Activated CD4-positive, alpha-beta T cell treated with anti-CD3 and anti-CD28 coated beads, Interleukin-2, Interleukin-6, amounts not matched to agents 100 ng/mL and 50 ng/mL, durations not matched to agents 16 hours and 8 hours (primary cell): ENCODE results near the gene CACNG4.

Source experiments
- DNase-seq: peaks from one replicate; pipeline ENCODE4 v3.0.0-alpha.2; 2020

Gene CACNG4

GRCh38 chr17:66963909-66964771, at the start of gene CACNG4:
CACNG4 (plus strand) TSS chr17:66964707; CDS start chr17:66964912, 205 bp downstream.
- no peak for DNase-seq

DNA sequence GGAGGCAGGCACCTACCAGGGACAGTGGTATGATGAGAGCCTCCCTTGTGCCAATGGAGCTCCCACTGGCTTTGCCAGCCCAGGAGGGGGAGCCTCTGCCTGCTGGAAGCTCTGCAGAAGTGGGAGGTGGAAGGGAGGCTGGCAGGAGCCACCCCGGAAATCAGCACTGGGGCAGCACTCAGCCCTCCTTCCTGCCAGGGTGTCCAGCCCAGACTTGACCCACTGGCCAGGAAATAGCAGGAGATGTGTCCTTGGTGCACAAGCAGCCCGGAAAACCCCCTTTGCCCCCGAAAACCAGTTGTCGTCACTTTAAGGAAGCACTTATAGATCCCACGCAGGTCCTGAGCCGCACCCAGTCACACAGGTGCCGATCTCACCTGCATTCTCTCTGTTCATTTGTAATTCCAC, 49.3 kb upstream of the CACNG4 start:
- no peak for DNase-seq

DNA sequence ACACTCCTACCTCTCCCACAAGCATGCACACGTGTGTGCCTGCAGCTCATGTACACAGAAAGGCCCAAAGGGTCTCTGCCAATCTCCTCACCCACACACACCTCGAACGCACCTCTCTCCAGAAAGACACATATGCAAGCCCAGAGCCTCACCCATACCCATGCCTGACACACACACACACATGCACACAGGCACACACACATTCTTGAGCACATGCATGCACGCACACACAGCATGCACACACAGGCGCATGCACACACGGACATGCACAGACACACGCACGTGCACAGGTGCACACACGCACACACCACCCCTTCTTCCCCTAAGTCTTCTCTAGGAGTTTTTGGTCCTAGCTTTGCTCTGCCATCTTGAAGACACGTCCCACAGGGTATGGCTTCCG, 48.7 kb upstream of the CACNG4 start:
- DNase-seq, result no peak

DNA sequence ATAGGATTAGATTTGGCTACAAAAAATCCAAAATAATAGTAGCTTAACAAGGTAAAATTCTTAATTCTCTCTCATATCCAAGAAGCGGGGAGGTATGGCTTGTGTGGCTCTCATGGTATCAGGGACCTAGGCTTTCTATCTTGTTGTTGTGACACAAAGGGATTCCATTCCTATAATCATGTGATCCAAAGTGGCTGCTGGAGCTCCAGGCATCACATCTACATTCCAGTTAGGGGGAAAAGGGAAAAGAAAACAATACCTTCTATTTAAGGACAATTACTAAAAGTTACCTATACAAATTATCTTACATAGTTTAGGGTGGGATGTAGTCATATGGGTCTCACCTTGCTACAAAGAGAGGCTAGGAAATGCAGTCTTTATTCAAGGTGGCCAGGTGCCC, 47.6 kb upstream of the CACNG4 start:
- DNase-seq, result no peak

DNA sequence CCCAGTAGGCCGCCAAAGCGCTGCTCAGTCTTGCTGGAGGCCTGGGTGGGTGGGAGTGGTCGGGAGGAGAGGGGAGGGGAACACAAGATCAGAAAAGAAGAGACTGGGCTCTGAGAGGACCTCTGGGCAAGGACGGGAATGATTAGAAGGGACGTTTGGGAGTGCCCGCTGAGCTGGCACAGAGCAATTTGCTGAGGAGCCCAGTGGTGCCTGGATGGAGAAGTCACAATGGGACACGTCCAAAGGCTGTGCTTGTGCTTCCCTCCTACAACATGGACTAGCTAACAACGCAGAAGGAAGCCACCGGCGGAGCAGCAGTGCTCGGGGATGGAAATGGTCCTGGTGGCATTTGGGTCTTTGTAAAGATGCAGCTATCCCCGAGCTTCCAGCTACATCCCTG, 45.6 kb upstream of the CACNG4 start:
- no peak for DNase-seq

DNA sequence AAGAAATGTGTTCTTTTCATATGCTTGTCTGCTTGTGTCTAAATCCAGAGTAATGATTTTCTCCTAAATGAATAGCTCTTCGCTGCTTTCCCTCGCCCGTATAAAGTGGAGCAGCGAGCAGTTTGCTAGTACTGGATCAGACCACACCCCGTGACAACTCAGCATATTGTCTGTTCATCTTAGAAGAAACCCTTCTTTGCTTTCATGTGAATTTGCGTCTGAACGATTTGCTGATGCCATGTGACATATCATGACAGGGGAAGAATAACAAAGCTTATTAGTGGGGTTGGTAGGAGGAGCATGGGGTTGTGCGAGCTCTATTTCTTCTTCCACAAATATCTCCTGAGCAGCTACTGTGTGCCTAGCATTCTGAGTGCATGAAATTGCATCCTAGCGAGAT, 44.1 kb upstream of the CACNG4 start:
- no peak for DNase-seq

GRCh38 chr17:66920950-66921349, 43.6 kb upstream of the CACNG4 start:
- no peak for DNase-seq

GRCh38 chr17:66923886-66924285, 40.6 kb upstream of the CACNG4 start:
- no peak for DNase-seq

GRCh38 chr17:66925811-66926500, 38.6 kb upstream of the CACNG4 start:
- no peak for DNase-seq

GRCh38 chr17:66928949-66929348, 35.6 kb upstream of the CACNG4 start:
- no peak for DNase-seq

- DNase-seq, result no peak
Observed at GRCh38 chr17:66929591-66929990, 34.9 kb upstream of the CACNG4 start.

GRCh38 chr17:66930933-66931332, 33.6 kb upstream of the CACNG4 start:
- peak; percentile 5 for DNase-seq

DNA sequence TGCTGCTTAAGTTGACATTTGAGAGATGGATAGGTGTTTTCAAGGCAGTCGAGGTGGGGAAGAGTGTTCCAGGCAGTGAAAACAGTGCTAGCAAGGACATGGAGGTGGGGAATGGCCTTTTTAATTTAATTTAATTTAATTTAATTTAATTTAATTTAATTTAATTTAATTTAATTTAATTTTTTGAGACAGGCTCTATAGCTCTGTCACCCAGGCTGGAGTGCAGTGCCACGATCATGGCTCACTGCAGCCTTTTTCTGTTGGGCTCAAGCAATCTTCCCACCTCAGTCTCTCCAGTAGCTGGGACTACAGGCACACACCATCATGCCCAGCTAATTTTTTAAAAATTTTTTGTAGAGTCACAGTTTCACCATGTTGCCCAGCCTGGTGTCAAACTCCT, 32.2 kb upstream of the CACNG4 start:
- DNase-seq, result no peak

GRCh38 chr17:66934040-66934439, 30.5 kb upstream of the CACNG4 start:
- no peak for DNase-seq

- no peak for DNase-seq
Observed at GRCh38 chr17:66935717-66936116, 28.8 kb upstream of the CACNG4 start.

GRCh38 chr17:66938656-66939055, 25.9 kb upstream of the CACNG4 start:
- no peak for DNase-seq

DNA sequence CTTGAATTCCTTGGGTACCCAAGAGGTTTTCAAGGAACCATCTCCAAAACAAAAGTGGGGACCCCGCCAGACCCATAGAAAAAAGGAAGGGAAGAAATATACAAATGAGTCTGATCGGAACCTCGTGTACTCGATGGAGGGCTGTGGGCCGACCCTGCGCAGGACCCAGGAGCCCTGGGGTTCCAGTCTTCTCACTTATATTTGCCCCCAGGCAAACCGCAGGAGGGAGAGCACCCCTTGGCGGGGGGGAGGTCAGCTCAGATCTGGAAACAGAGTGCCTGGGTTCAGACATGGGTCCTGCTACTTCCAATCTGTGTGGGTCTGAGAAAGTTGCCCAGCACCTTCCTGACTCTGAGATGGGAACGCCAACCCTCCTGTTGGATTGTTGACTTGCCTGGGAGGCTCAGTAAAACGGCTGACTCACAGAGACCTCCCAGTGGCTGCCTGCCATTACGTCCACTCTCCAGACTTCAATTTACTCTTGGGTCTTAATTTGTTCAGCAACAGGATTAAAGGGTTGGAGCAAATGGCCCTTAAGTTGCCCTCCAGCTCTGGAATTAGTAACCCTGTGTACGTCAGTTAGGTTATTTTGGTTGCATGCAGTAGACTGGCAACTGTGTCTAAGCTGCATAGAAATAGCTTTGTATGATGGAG, 24.9 kb upstream of the CACNG4 start:
- DNase-seq, result no peak

- DNase-seq, result no peak
Observed at GRCh38 chr17:66941249-66941648, 23.3 kb upstream of the CACNG4 start.

- DNase-seq, result no peak
Observed at GRCh38 chr17:66941773-66942450, 22.6 kb upstream of the CACNG4 start.

DNA sequence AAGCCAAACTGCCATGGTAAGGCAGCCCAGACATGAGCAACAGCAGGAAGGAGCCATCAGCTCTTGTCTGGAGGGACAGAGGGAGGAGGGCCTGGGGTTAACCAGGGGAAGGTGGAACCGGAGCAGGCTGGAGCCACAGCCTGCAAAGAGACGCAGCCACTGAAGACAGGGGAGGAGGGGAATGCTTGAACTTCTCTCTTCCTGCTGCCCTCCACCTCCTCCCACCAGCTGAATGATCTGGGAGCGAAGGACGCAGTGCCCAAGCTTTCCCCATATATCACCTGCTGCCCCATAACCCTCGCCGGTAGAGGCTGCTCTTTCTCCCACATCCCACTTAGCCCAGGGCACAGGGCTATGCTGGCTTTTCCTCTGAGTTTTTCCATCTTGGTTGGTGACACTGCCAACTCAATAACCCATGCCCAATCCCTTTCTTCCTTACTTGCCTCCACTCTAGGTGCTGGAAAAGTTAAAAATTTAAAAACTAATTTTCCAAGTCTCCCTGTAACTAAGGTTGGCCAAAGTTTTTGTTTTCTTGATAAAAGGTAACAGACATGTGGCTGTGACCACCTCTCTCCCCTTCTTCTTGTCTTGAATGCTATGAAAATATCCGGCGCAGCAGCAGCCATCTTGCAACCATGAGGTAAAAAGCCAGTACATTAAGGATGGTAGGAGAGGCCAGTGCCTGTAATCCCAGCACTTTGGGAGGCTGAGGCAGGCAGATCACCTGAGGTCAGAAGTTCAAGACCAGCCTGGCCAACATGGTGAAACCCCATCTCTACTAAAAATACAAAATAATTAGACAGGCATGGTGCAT, 21.8 kb upstream of the CACNG4 start:
- no peak for DNase-seq

DNA sequence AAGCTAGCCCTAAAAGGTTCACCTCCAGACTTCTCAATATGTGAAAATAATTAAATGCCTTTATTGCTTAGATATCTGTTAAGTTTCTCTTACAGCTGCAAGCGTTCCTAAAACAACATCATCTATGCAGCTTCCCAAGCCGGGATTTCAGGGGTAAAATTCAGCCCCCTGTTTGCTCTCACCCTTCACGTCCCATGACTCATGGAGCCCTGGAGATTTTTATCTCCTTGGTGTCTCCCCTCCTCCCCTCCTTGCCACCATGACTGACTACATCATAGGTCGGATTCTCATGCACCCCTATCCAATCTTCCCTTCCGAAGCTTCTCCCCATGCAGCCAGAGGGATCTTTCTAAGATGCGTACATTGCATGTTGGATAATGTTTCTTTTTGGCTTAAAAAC, 21.0 kb upstream of the CACNG4 start:
- no peak for DNase-seq
